ENCODE data around the gene SCNM1. TPM values are rescaled to one million over a fixed set of nuclear protein-coding genes. Genes with fewer than 3 reads are reported as not detected.
A peak's percentile ranks its signal among the peaks of the same experiment; 100 is the strongest.
"Not testable (repeated sequence)": the region's sequence is repeated elsewhere in the genome, so short reads cannot be mapped to it uniquely, and the experiment has no call there.

The SCNM1 gene
- total RNA-seq, 1 donor from 2014 or later = 34.6 TPM

DNA sequence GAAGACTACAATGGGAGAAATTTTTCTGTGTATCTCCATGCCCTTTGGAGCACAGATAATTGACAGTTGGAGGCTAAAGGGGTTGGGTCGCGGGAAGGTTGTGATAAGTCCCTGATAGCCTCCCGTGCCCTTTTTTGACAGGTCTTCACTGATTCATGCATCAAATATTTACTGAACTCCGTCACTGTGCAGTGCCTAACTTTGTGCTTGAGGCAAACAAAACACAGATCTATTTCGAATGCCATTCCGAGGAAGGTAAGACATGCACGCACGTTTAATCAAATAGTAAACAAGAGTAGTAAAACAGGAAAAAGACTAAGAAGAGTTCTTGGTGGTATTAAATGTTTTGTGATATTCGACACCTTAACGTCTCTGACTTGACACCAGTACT lies 31.9 kb downstream of the SCNM1 start:
- ATAC-seq (no peak), DNase-seq (no peak)
- H3K27me3 ChIP-seq = no peaks in the 10 kb centered on the region
- peak overlapping the region; percentile 85 for H3K27ac ChIP-seq
- TF ChIP-seq, protein P1, sequence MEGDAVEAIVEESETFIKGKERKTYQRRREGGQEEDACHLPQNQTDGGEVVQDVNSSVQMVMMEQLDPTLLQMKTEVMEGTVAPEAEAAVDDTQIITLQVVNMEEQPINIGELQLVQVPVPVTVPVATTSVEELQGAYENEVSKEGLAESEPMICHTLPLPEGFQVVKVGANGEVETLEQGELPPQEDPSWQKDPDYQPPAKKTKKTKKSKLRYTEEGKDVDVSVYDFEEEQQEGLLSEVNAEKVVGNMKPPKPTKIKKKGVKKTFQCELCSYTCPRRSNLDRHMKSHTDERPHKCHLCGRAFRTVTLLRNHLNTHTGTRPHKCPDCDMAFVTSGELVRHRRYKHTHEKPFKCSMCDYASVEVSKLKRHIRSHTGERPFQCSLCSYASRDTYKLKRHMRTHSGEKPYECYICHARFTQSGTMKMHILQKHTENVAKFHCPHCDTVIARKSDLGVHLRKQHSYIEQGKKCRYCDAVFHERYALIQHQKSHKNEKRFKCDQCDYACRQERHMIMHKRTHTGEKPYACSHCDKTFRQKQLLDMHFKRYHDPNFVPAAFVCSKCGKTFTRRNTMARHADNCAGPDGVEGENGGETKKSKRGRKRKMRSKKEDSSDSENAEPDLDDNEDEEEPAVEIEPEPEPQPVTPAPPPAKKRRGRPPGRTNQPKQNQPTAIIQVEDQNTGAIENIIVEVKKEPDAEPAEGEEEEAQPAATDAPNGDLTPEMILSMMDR (IDR thresholded peaks at IDR 0.05) = no peak
- peaks cover 23% of the 10 kb centered on the region for H3K4me1 ChIP-seq
- H3K4me3 ChIP-seq = peak overlapping the region; percentile 82
- intact Hi-C loops (cut with DNase I) = no loop called here
- H3K9me3 ChIP-seq = no peaks in the 10 kb centered on the region
- peaks cover 7% of the 10 kb centered on the region for H3K36me3 ChIP-seq

DNA sequence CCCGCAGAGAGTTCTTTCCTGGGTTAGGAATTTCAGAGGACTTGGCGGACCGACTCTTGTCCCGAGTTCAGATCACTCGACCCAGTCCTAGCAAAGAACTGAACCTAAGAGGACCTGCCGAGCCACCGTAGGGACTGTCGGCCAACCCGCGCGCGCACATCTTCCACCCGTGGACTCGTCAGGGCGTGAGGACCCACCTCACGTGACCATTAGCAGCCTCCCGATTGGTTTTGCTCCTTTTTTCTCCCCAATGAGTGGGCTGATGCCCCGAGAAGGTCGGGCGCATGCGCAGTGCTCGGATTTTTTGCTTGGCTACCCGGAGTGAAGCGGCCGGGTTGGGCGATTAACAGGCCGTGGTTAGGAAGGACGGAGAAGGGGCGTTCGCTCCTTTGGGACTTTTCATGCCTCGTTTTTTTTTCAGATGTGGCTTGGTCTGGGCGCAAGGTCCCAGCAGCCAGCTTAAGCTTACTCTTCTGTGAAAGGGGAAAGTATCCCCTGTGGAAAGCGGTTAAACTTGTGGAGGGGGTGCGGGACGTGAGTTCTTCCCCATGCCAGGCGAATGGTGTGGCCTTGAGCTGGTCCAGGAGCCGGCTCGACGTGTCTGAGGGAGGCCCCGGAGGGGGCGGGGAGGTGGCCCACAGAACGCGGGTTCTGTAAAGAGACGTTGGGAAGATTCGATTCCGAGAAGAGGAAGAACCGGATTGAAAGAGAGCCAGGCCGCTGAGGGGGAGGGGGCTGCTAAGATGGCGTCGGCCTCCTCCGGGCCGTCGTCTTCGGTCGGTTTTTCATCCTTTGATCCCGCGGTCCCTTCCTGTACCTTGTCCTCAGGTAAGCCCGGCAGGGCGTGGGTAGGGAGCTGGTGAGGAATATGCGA lies 32.5 kb downstream of the SCNM1 start, which contains the start of gene PIP5K1A:
PIP5K1A (plus strand) TSS at position 299 of the 874 bp plus-strand sequence; CDS start at position 744, 445 bp downstream.
- intact Hi-C loops (cut with DNase I) = no loop called here
- no peaks in the 10 kb centered on the region for H3K27me3 ChIP-seq
- peak within 1 kb of the TSS; percentile 85 for H3K27ac ChIP-seq
- TF ChIP-seq, protein P1 (IDR thresholded peaks at IDR 0.05) = no peak
- no peaks in the 10 kb centered on the region for H3K9me3 ChIP-seq
- peak; percentile 96 for ATAC-seq
- H3K4me3 ChIP-seq = peak within 1 kb of the TSS; percentile 82
- H3K4me1 ChIP-seq = peaks cover 23% of the 10 kb centered on the region
- H3K36me3 ChIP-seq = peaks cover 13% of the 10 kb centered on the region
- peak; percentile 100 for DNase-seq

DNA sequence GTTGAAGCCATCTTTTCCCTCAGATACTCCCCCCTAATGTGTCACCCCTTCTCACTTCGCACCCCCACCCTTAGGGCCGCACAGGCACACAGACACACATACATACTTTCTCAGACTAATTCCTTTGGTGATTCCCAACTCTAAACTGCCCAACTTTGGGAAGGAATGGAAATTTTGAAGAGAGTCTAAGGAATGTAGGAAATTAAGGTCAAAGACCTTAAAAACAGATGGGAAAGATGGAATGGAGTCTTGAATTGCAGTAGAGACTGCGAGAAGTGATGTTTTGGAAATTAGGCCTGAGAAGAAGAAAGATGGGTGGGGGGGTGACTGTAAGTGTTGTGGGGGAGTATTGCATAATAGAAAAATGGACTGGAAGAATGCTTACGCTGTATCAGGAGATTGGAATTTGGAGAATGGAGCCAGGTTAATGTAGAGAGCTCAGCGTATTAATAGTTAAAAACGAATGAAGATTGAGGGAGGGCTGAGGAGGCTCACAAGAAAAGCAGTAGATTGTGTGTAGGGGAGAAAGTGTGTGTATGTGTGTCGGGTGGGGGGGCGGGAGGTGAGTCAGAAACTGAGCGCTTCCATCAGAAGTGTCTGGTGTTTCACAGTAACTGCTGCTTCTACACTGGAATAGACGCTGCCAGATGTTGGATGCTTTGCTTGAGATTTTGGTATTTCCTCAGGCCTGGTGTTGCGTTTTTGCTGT lies 34.1 kb downstream of the SCNM1 start:
- Histone ChIP-seq H3K36me3 (peaks cover 19% of the 10 kb centered on the region), H3K4me1 (peaks cover 23% of the 10 kb centered on the region), H3K27ac (peak overlapping the region; percentile 85), H3K4me3 (peak overlapping the region; percentile 82), H3K9me3 (no peaks in the 10 kb centered on the region), H3K27me3 (no peaks in the 10 kb centered on the region)
- DNase-seq (no peak), ATAC-seq (no peak)
- TF ChIP-seq, protein P1 (IDR thresholded peaks at IDR 0.05) = no peak
- intact Hi-C loops (cut with DNase I) = no loop called here

DNA sequence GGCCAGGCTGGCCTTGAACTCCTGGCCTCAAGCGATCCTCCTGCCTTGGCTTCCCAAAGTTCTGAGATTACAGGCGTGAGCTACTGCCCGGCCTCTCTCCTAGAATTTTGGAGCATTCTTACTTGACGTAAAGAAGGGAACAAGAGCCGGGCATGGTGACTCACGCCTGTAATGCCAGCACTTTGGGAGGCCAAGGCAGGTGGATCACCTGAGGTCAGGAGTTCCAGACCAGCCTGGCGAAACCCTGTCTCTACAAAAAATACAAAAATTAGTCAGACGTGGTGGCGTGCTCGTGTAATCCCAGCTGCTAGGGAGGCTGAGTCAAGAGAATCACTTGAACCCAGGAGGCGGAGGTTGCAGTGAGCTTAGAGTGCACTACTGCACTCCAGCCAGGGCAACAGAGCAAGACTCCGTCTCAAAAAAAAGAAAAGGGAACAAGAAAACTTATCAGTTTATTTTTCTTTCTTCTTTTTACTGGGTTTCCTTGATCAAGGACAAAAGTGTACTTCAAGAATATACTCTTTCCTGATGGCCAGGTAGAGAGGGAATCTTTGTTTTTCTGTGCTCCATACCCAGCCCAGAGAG lies 39.5 kb downstream of the SCNM1 start:
- H3K27me3 ChIP-seq; intact Hi-C loops (cut with DNase I): not testable (repeated sequence)

DNA sequence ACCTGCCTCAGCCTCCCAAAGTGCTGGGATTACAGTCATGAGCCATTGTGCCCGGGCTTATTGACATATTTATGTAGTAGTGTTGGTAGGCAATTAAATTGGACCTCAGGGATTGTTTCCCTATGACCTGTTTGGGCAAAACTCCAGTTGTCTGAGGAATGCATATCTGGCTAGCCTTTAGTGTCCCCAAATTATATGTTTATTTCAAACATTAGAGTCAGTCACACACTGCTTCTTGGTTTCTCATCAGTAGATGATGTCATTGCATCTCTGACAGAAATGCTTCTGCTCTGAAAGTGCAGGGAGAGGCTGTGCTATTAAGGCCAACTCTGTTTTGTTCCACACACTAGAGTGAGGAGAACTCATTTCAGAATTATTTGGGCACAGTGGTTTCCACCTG lies 44.9 kb downstream of the SCNM1 start:
- ATAC-seq = no peak
- Histone ChIP-seq H3K9me3 (no peaks in the 10 kb centered on the region), H3K36me3 (peaks cover 40% of the 10 kb centered on the region), H3K27me3 (no peaks in the 10 kb centered on the region), H3K4me3 (no peak overlapping the region), H3K27ac (no peak overlapping the region), H3K4me1 (no peaks in the 10 kb centered on the region)
- intact Hi-C loops (cut with DNase I) = no loop called here
- TF ChIP-seq, protein P1 (IDR thresholded peaks at IDR 0.05) = no peak
- DNase-seq = no peak

More for the DNA sequence above, 39.5 kb downstream of the SCNM1 start:
- not testable (repeated sequence) for H3K9me3 ChIP-seq, ATAC-seq, H3K27ac ChIP-seq, H3K4me3 ChIP-seq, DNase-seq
- H3K4me1 ChIP-seq = peaks cover 13% of the 10 kb centered on the region
- peaks cover 53% of the 10 kb centered on the region for H3K36me3 ChIP-seq

Measured in upper lobe of right lung (tissue), 1 donor.